Subcutaneous adipose tissue (tissue), 4 donors: Measurements from ENCODE around the gene KLHL3. TPM values are rescaled to one million over a fixed set of nuclear protein-coding genes. Genes with fewer than 3 reads are reported as not detected.

ENCODE experiments used
- CTCF ChIP-seq: fragments of 450-650 bp; IDR thresholded peaks from one replicate; pipeline ENCODE4 v1.5.1; 2016; ENCODE audit warnings: low read depth, mild to moderate bottlenecking, control low read depth, antibody characterized with exemption, moderate library complexity
- total RNA-seq, 4 donors: library from RNA; depleted of rRNA; stranded (reverse); fragments of >200 nt; gene quantifications; one replicate each; pipeline ENCODE4 v1.1.0, GENCODE V29; 2016

Gene KLHL3
- total RNA-seq, 4 donors from 2014 or later: 3.1 to 18.5 (median 7.2) TPM

GRCh38 chr5:137679195-137679594 is 56.7 kb downstream of the KLHL3 start:
- no peak for TF ChIP-seq CTCF

- no peak for TF ChIP-seq CTCF
These were observed 63.0 kb downstream of the KLHL3 start for GRCh38 chr5:137672881-137673280.

- TF ChIP-seq CTCF: no peak
These were observed 63.9 kb downstream of the KLHL3 start for GRCh38 chr5:137672001-137672400.

GRCh38 chr5:137669811-137670210 is 66.1 kb downstream of the KLHL3 start:
- no peak for TF ChIP-seq CTCF

GRCh38 chr5:137668637-137669036 is 67.3 kb downstream of the KLHL3 start:
- TF ChIP-seq CTCF: no peak

GRCh38 chr5:137667341-137667740 is 68.5 kb downstream of the KLHL3 start:
- TF ChIP-seq CTCF: no peak

GRCh38 chr5:137666901-137667300 is 69.0 kb downstream of the KLHL3 start:
- no peak for TF ChIP-seq CTCF
